GM23338 (cell line): ENCODE results near the gene PSMB8.

Experiments used
- CREB1 ChIP-seq: fragments of 250-450 bp; sonication (Bioruptor Pico); IDR thresholded peaks from 2 replicates; pipeline ENCODE4 v1.5.0; 2020; ENCODE audit warnings: low read depth, mild to moderate bottlenecking, moderate library complexity
- EZH2 ChIP-seq: fragments of 200-600 bp; sonication (generic); IDR thresholded peaks from one replicate; pipeline ENCODE4 v1.8.0; 2017; ENCODE audit warnings: antibody characterized with exemption, mild to moderate bottlenecking, low read depth; ENCODE audit not compliant: unreplicated experiment
- EZH2phosphoT487 ChIP-seq: fragments of 200-600 bp; sonication (generic); IDR thresholded peaks from one replicate; pipeline ENCODE4 v1.8.1; 2018; ENCODE audit warnings: antibody characterized with exemption; ENCODE audit not compliant: unreplicated experiment
- JUNB ChIP-seq: IDR thresholded peaks from one replicate; pipeline ENCODE4 v1.6.1; 2016; ENCODE audit warnings: antibody characterized with exemption; ENCODE audit not compliant: unreplicated experiment
- NANOG ChIP-seq: IDR thresholded peaks from 2 replicates; pipeline ENCODE4 v1.6.1; 2016; ENCODE audit warnings: antibody characterized with exemption, borderline replicate concordance
- POLR2AphosphoS5 ChIP-seq: IDR thresholded peaks from 2 replicates; pipeline ENCODE4 v1.6.1; 2016; ENCODE audit warnings: antibody characterized with exemption, low read depth
- STAT1 ChIP-seq: IDR thresholded peaks from one replicate; pipeline ENCODE4 v1.6.1; 2016; ENCODE audit warnings: antibody characterized with exemption; ENCODE audit not compliant: unreplicated experiment
- ZNF114 ChIP-seq: fragments of 250-450 bp; sonication (Bioruptor Pico); IDR thresholded peaks from 2 replicates; pipeline ENCODE4 v1.5.0; 2020; ENCODE audit warnings: mild to moderate bottlenecking, moderate library complexity
- TF ChIP-seq, protein P1 (sequence below), 2 experiments: fragments of 200-600 bp in 1 of 2; sonication (generic) in 1 of 2; conservative IDR thresholded peaks; 2 replicates each; pipeline versions ENCODE4 v1.5.1 to v1.6.1; 2016 to 2017; ENCODE audit warnings: antibody characterized with exemption in 2 of 2, low read depth in 2 of 2, mild to moderate bottlenecking in 2 of 2, moderate library complexity in 1 of 2
- TF ChIP-seq, protein P2 (sequence below): IDR thresholded peaks from 2 replicates; pipeline ENCODE4 v1.6.1; 2016; ENCODE audit warnings: antibody characterized with exemption
- TF ChIP-seq, protein P3 (sequence below): IDR thresholded peaks from one replicate; pipeline ENCODE4 v1.6.1; 2018; ENCODE audit warnings: antibody characterized with exemption; ENCODE audit not compliant: unreplicated experiment
- TF ChIP-seq, protein P4 (sequence below): fragments of 250-450 bp; sonication (Bioruptor Pico); IDR thresholded peaks from 2 replicates; pipeline ENCODE4 v1.5.0; 2020; ENCODE audit warnings: mild to moderate bottlenecking, moderate library complexity

DNA sequence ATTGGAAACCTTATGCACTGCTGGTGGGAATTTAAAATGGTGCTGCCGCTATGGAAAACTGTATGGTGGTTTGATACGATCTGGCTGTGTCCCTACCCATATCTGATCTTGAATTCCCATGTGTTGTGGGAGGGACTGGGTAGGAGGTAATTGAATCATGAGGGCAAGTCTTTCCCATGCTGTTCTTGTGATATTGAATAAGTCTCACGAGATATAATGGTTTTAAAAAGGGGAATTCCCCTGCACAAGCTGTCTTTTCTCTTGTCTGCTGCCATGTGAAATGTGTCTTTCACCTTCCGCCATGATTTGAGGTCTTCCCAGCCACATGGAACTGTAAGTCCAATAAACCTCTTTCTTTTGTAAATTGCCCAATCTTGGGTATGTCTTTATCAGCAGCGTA, 10.2 kb downstream of the PSMB8 start:
- TF ChIP-seq EZH2, result no peak
- TF ChIP-seq, protein P1, sequence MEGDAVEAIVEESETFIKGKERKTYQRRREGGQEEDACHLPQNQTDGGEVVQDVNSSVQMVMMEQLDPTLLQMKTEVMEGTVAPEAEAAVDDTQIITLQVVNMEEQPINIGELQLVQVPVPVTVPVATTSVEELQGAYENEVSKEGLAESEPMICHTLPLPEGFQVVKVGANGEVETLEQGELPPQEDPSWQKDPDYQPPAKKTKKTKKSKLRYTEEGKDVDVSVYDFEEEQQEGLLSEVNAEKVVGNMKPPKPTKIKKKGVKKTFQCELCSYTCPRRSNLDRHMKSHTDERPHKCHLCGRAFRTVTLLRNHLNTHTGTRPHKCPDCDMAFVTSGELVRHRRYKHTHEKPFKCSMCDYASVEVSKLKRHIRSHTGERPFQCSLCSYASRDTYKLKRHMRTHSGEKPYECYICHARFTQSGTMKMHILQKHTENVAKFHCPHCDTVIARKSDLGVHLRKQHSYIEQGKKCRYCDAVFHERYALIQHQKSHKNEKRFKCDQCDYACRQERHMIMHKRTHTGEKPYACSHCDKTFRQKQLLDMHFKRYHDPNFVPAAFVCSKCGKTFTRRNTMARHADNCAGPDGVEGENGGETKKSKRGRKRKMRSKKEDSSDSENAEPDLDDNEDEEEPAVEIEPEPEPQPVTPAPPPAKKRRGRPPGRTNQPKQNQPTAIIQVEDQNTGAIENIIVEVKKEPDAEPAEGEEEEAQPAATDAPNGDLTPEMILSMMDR (conservative IDR thresholded peaks at IDR 0.05; ENCODE audit: low read depth in 2 of 2), result no peak
- TF ChIP-seq POLR2AphosphoS5, result no peak
- TF ChIP-seq EZH2phosphoT487, result no peak
- TF ChIP-seq, protein P2, sequence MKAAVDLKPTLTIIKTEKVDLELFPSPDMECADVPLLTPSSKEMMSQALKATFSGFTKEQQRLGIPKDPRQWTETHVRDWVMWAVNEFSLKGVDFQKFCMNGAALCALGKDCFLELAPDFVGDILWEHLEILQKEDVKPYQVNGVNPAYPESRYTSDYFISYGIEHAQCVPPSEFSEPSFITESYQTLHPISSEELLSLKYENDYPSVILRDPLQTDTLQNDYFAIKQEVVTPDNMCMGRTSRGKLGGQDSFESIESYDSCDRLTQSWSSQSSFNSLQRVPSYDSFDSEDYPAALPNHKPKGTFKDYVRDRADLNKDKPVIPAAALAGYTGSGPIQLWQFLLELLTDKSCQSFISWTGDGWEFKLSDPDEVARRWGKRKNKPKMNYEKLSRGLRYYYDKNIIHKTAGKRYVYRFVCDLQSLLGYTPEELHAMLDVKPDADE, result no peak
- TF ChIP-seq CREB1 (CRISPR knock-in tag), result no peak
- no peak for TF ChIP-seq JUNB
- TF ChIP-seq, protein P3, sequence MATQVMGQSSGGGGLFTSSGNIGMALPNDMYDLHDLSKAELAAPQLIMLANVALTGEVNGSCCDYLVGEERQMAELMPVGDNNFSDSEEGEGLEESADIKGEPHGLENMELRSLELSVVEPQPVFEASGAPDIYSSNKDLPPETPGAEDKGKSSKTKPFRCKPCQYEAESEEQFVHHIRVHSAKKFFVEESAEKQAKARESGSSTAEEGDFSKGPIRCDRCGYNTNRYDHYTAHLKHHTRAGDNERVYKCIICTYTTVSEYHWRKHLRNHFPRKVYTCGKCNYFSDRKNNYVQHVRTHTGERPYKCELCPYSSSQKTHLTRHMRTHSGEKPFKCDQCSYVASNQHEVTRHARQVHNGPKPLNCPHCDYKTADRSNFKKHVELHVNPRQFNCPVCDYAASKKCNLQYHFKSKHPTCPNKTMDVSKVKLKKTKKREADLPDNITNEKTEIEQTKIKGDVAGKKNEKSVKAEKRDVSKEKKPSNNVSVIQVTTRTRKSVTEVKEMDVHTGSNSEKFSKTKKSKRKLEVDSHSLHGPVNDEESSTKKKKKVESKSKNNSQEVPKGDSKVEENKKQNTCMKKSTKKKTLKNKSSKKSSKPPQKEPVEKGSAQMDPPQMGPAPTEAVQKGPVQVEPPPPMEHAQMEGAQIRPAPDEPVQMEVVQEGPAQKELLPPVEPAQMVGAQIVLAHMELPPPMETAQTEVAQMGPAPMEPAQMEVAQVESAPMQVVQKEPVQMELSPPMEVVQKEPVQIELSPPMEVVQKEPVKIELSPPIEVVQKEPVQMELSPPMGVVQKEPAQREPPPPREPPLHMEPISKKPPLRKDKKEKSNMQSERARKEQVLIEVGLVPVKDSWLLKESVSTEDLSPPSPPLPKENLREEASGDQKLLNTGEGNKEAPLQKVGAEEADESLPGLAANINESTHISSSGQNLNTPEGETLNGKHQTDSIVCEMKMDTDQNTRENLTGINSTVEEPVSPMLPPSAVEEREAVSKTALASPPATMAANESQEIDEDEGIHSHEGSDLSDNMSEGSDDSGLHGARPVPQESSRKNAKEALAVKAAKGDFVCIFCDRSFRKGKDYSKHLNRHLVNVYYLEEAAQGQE, result no peak
- TF ChIP-seq NANOG, result no peak
- TF ChIP-seq, protein P4, sequence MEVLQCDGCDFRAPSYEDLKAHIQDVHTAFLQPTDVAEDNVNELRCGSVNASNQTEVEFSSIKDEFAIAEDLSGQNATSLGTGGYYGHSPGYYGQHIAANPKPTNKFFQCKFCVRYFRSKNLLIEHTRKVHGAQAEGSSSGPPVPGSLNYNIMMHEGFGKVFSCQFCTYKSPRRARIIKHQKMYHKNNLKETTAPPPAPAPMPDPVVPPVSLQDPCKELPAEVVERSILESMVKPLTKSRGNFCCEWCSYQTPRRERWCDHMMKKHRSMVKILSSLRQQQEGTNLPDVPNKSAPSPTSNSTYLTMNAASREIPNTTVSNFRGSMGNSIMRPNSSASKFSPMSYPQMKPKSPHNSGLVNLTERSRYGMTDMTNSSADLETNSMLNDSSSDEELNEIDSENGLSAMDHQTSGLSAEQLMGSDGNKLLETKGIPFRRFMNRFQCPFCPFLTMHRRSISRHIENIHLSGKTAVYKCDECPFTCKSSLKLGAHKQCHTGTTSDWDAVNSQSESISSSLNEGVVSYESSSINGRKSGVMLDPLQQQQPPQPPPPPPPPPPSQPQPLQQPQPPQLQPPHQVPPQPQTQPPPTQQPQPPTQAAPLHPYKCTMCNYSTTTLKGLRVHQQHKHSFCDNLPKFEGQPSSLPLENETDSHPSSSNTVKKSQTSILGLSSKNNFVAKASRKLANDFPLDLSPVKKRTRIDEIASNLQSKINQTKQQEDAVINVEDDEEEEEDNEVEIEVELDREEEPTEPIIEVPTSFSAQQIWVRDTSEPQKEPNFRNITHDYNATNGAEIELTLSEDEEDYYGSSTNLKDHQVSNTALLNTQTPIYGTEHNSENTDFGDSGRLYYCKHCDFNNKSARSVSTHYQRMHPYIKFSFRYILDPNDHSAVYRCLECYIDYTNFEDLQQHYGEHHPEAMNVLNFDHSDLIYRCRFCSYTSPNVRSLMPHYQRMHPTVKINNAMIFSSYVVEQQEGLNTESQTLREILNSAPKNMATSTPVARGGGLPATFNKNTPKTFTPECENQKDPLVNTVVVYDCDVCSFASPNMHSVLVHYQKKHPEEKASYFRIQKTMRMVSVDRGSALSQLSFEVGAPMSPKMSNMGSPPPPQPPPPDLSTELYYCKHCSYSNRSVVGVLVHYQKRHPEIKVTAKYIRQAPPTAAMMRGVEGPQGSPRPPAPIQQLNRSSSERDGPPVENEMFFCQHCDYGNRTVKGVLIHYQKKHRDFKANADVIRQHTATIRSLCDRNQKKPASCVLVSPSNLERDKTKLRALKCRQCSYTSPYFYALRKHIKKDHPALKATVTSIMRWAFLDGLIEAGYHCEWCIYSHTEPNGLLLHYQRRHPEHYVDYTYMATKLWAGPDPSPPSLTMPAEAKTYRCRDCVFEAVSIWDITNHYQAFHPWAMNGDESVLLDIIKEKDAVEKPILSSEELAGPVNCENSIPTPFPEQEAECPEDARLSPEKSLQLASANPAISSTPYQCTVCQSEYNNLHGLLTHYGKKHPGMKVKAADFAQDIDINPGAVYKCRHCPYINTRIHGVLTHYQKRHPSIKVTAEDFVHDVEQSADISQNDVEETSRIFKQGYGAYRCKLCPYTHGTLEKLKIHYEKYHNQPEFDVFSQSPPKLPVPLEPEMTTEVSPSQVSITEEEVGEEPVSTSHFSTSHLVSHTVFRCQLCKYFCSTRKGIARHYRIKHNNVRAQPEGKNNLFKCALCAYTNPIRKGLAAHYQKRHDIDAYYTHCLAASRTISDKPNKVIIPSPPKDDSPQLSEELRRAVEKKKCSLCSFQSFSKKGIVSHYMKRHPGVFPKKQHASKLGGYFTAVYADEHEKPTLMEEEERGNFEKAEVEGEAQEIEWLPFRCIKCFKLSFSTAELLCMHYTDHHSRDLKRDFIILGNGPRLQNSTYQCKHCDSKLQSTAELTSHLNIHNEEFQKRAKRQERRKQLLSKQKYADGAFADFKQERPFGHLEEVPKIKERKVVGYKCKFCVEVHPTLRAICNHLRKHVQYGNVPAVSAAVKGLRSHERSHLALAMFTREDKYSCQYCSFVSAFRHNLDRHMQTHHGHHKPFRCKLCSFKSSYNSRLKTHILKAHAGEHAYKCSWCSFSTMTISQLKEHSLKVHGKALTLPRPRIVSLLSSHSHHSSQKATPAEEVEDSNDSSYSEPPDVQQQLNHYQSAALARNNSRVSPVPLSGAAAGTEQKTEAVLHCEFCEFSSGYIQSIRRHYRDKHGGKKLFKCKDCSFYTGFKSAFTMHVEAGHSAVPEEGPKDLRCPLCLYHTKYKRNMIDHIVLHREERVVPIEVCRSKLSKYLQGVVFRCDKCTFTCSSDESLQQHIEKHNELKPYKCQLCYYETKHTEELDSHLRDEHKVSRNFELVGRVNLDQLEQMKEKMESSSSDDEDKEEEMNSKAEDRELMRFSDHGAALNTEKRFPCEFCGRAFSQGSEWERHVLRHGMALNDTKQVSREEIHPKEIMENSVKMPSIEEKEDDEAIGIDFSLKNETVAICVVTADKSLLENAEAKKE (CRISPR knock-in tag), result no peak
- no peak for TF ChIP-seq STAT1
- no peak for TF ChIP-seq ZNF114 (CRISPR knock-in tag)
